DND-41 (cell line): ENCODE measurements around the gene PTPRR.

Experiments used
- ATAC-seq: fragments of 200-7000 bp; cut with Tn5 transposase; 3 replicates; pipeline ENCODE4 v1.9.1; 2021; ENCODE audit warnings: low read depth; ENCODE audit not compliant: insufficient read depth
- DNase-seq: peaks from one replicate; pipeline ENCODE4 v3.0.0-alpha.2; 2020
- H2AFZ ChIP-seq: 2 replicates; pipeline ENCODE4 v1.6.0; 2012; ENCODE audit warnings: low read depth, low read length
- H3K27ac ChIP-seq: 2 replicates; pipeline ENCODE4 v1.5.1; 2012; ENCODE audit warnings: low read length, inconsistent platforms
- H3K27me3 ChIP-seq: fragments of 200-600 bp; sonication (generic); 2 replicates; pipeline ENCODE4 v1.6.0; 2012; ENCODE audit warnings: low read length, mild to moderate bottlenecking, inconsistent platforms; ENCODE audit not compliant: insufficient read depth, poor library complexity
- H3K36me3 ChIP-seq: 2 replicates; pipeline ENCODE4 v1.5.1; 2012; ENCODE audit warnings: low read length, inconsistent platforms; ENCODE audit not compliant: insufficient read depth
- H3K4me1 ChIP-seq: 2 replicates; pipeline ENCODE4 v1.5.1; 2012; ENCODE audit warnings: mild to moderate bottlenecking, low read length; ENCODE audit not compliant: insufficient read depth
- H3K4me2 ChIP-seq: 2 replicates; pipeline ENCODE4 v1.6.0; 2012; ENCODE audit warnings: mild to moderate bottlenecking, moderate library complexity, low read length, inconsistent platforms; ENCODE audit not compliant: insufficient read depth
- H3K4me3 ChIP-seq, 2 experiments: fragments of 200-600 bp in 1 of 2; shearing (Covaris generic) in 1 of 2; 2 replicates each; pipeline ENCODE4 v1.5.1; 2012 to 2016; ENCODE audit warnings: inconsistent platforms in 2 of 2, low read length in 2 of 2, mild to moderate bottlenecking in 2 of 2, low read depth in 1 of 2, moderate library complexity in 1 of 2
- H3K79me2 ChIP-seq: 2 replicates; pipeline ENCODE4 v1.6.0; 2012; ENCODE audit warnings: low read length, inconsistent platforms; ENCODE audit not compliant: insufficient read depth
- H3K9ac ChIP-seq: 2 replicates; pipeline ENCODE4 v1.6.0; 2012; ENCODE audit warnings: low read depth, mild to moderate bottlenecking, inconsistent platforms, low read length, moderate library complexity
- H3K9me3 ChIP-seq: 2 replicates; pipeline ENCODE4 v1.5.1; 2012; ENCODE audit warnings: low read length, moderate library complexity, mild to moderate bottlenecking, inconsistent platforms; ENCODE audit not compliant: insufficient read depth, severe bottlenecking
- H4K20me1 ChIP-seq: 2 replicates; pipeline ENCODE4 v1.6.0; 2012; ENCODE audit warnings: low read length; ENCODE audit not compliant: insufficient read depth
- EZH2 ChIP-seq: IDR thresholded peaks from 3 replicates; pipeline ENCODE4 v1.6.1; 2012; ENCODE audit warnings: borderline replicate concordance, low read depth, mild to moderate bottlenecking, moderate library complexity, low read length, inconsistent platforms; ENCODE audit not compliant: severe bottlenecking
- TF ChIP-seq, protein P1 (sequence below): IDR thresholded peaks from 2 replicates; pipeline ENCODE4 v1.5.1; 2012; ENCODE audit warnings: borderline replicate concordance, low read length, moderate library complexity, mild to moderate bottlenecking; ENCODE audit not compliant: poor library complexity, severe bottlenecking; ENCODE audit errors: extremely low read depth

The PTPRR gene

DNA sequence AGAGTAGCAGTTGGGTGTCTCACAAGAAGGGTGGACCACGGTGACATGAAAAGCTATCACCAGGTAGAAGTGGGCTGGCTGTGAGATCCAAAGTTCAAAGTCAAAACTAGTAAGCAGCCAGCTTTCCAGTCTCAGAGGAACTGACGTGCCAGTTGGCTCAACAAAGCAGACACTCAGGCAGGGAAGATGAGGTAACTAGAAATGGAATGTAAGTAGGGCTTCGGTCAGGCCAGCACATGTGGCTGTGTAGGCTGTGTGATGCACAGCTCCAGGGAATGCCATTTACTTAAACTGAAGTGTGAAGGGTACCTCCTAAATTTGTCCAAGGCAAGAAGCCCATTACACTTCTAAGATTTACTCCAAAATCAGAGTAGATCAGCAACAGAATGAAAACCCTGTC is 43.6 kb downstream of the PTPRR start:
- Histone ChIP-seq H3K79me2 (no peaks in the 10 kb centered on the region), H3K27ac (no peak overlapping the region), H3K9ac (no peak overlapping the region), H4K20me1 (no peaks in the 10 kb centered on the region), H3K4me1 (no peaks in the 10 kb centered on the region), H3K4me3 (no peak overlapping the region), H3K4me2 (no peak overlapping the region), H2AFZ (no peak overlapping the region), H3K9me3 (no peaks in the 10 kb centered on the region), H3K27me3 (no peaks in the 10 kb centered on the region), H3K36me3 (no peaks in the 10 kb centered on the region)
- ATAC-seq (no peak), DNase-seq (no peak)
- TF ChIP-seq EZH2, result no peak
- TF ChIP-seq, protein P1, sequence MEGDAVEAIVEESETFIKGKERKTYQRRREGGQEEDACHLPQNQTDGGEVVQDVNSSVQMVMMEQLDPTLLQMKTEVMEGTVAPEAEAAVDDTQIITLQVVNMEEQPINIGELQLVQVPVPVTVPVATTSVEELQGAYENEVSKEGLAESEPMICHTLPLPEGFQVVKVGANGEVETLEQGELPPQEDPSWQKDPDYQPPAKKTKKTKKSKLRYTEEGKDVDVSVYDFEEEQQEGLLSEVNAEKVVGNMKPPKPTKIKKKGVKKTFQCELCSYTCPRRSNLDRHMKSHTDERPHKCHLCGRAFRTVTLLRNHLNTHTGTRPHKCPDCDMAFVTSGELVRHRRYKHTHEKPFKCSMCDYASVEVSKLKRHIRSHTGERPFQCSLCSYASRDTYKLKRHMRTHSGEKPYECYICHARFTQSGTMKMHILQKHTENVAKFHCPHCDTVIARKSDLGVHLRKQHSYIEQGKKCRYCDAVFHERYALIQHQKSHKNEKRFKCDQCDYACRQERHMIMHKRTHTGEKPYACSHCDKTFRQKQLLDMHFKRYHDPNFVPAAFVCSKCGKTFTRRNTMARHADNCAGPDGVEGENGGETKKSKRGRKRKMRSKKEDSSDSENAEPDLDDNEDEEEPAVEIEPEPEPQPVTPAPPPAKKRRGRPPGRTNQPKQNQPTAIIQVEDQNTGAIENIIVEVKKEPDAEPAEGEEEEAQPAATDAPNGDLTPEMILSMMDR, result no peak

DNA sequence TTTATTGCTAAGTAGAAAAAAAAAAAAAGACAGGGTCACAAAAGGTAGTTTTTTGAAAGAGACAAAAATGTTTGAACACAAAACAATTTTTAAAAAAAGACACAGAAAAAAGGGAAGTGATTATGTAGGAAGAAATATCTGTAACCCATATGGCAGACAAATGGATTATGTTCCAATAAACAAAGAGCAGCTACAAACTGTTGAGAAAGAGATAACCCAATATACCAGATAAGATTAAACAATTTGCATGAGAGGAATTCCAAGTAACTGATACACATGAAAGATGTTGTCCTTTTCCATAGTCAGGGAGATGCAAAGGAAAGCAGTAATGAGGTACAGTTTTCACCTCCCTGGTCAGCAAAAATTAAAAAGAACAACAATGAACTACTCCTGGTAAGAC is 44.9 kb downstream of the PTPRR start:
- Histone ChIP-seq H3K36me3 (no peaks in the 10 kb centered on the region), H3K27ac (no peak overlapping the region), H3K9ac (no peak overlapping the region), H3K27me3 (no peaks in the 10 kb centered on the region), H3K4me3 (no peak overlapping the region), H3K9me3 (no peaks in the 10 kb centered on the region), H3K4me2 (no peak overlapping the region), H2AFZ (no peak overlapping the region), H3K79me2 (no peaks in the 10 kb centered on the region), H3K4me1 (no peaks in the 10 kb centered on the region), H4K20me1 (no peaks in the 10 kb centered on the region)
- TF ChIP-seq EZH2, result no peak
- TF ChIP-seq, protein P1, result no peak
- DNase-seq (no peak), ATAC-seq (no peak)

DNA sequence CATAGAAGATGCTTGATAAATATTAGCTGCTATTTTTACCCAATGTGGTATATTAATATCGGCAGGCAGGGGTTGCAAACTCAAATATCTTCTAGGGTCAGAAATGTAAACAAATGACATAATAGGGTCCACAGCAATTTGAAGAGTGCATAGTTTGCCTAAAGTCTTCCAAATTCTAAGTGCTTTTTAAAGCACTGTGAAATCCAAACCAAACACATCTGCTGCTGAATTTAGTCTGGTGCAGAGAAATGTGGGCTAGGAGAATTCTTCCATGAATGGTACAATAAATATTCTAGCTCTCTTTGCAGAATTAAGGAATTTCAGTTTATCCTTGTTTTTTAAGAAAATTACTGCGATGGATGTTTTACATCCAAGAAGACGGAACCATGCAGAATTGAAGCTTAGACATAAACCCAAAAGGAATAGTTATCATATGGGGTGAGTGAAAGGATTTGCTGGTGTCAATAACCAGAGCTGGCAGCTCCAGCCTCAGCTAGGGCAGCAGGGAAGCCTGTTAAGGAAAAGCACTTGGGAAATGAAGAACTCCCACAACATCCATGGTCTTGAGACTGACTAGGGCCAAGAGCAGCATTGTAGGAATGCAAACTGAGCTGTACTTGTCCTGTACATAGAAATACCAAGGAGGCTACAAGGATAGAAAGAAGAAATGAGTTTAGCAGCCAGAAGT is 65.5 kb downstream of the PTPRR start:
- no peak overlapping the region for H3K4me3 ChIP-seq
- no peaks in the 10 kb centered on the region for H3K4me1 ChIP-seq
- H2AFZ ChIP-seq, result no peak overlapping the region
- H4K20me1 ChIP-seq, result no peaks in the 10 kb centered on the region
- TF ChIP-seq, protein P1, result no peak
- TF ChIP-seq EZH2, result no peak
- no peaks in the 10 kb centered on the region for H3K79me2 ChIP-seq
- H3K27me3 ChIP-seq, result no peaks in the 10 kb centered on the region
- H3K9ac ChIP-seq, result no peak overlapping the region
- no peaks in the 10 kb centered on the region for H3K36me3 ChIP-seq
- ATAC-seq (no peak), DNase-seq (no peak)
- H3K27ac ChIP-seq, result no peak overlapping the region
- no peaks in the 10 kb centered on the region for H3K9me3 ChIP-seq
- no peak overlapping the region for H3K4me2 ChIP-seq

DNA sequence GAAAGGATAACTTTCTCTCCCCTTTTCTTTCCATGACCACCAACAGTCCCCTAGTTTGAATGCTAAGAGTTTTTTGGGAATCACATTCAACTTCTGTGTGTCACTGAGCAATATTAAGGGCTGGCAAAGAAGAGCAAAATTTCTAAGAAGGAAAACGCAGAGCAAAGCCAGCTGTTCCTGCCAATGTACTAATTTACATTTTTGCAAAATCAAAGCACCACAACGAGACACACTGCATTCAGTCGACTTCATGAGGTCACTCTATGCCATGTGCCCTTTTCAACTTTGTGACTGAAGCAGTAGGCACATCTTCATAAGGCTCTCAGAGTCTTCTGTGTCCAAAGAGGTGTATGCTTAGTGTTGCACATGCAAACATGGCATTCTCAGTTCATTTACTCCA is 66.4 kb downstream of the PTPRR start:
- Histone ChIP-seq H3K27ac (no peak overlapping the region), H2AFZ (no peak overlapping the region), H3K9ac (no peak overlapping the region), H4K20me1 (no peaks in the 10 kb centered on the region), H3K79me2 (no peaks in the 10 kb centered on the region), H3K27me3 (no peaks in the 10 kb centered on the region), H3K4me1 (no peaks in the 10 kb centered on the region), H3K9me3 (no peaks in the 10 kb centered on the region), H3K4me2 (no peak overlapping the region), H3K36me3 (no peaks in the 10 kb centered on the region), H3K4me3 (no peak overlapping the region)
- no peak for DNase-seq
- ATAC-seq, result no peak
- TF ChIP-seq, protein P1, result no peak
